K562 (cell line): ENCODE results near the gene GLRA2.

Source experiments
- CTCF ChIP-seq, 3 experiments: IDR thresholded peaks in 2 of 3; conservative IDR thresholded peaks in 1 of 3; 2 replicates each; pipeline ENCODE4 v1.5.1; 2011 to 2012; ENCODE audit warnings: low read length in 3 of 3, mild to moderate bottlenecking in 3 of 3, control low read depth in 2 of 3, improper control_type of control experiment in 1 of 3, inconsistent platforms in 1 of 3, low read depth in 1 of 3, mixed read lengths in 1 of 3, moderate library complexity in 1 of 3; ENCODE audit not compliant: insufficient read depth in 2 of 3
- ZNF431 ChIP-seq: sonication (generic); formaldehyde crosslinking; IDR thresholded peaks from 2 replicates; pipeline ENCODE4 v1.8.0; 2022; ENCODE audit warnings: mild to moderate bottlenecking, missing genetic modification reagents

DNA sequence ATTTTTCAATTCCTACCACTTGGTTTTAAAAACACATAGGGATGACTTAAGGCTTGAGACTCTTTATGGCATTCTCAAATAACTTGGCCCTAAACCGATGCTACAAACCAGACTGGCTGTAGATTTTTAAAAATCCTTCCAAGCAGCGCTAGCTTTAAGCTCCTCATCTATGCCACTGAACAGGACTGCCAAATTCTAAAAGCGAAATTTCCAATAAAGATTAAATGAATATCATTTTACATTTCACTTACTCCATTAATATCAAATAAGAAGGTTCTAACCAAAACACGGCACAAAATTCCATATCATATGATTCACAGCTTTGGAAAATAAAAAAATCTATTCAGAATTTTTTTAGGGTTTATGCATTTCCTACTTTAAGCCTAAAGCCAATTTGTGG, 209.3 kb downstream of the GLRA2 start:
- no peak for TF ChIP-seq ZNF431
- no peak for TF ChIP-seq CTCF (IDR thresholded peaks at IDR 0.05 in 2 of 3, conservative IDR thresholded peaks at IDR 0.05 in 1 of 3; ENCODE audit: insufficient read depth in 2 of 3, low read depth in 1 of 3, low read length in 3 of 3)
